ENCODE measurements around the gene PGLYRP4. TPM values are rescaled to one million over a fixed set of nuclear protein-coding genes. Genes with fewer than 3 reads are reported as not detected.

The PGLYRP4 gene
- total and polyA plus RNA-seq, 7 donors = not detected

DNA sequence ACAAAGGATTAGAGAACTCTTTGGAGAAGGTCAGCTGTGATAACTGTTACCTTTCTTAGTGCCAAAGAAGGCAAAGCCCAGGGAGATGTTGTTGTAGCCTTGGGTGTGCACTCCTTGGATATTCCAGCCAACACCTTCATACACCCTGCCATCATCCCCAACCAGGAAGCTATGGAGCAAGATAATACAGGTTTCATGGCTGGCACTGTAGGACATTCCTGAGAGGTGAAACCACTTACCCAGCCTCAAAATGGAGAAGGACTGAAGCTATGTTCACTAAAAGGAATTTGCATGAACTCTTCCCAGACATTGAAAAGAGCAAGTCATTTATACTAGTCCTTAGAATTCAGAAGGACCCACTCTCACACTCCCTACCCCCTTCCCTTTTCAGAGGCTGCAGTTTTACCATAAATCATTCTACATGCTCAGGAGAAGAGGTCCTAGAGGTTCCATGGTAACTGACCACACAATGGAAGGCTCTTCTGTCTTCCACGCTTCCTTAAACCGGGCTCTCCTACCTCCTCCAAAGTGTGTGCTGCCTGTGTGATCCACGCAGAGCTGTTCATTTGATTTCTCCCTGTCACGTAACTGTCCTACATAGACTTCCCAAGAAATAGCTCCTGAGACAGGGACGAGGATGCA is 5.5 kb downstream of the PGLYRP4 start:
- TF ChIP-seq CTCF (IDR thresholded peaks at IDR 0.05) = no peak
- Histone ChIP-seq H3K4me1 (no peaks in the 10 kb centered on the region), H3K36me3 (ENCODE audit: insufficient read depth in 1 of 2, low read depth in 1 of 2) (no peaks in the 10 kb centered on the region), H3K4me3 (no peak overlapping the region), H3K27ac (no peak overlapping the region), H3K9me3 (no peaks in the 10 kb centered on the region), H3K27me3 (ENCODE audit: insufficient read depth in 3 of 3, low read length in 2 of 3) (peaks cover 0 to 40% (median 0%) of the 10 kb centered on the region in 3 donors)
- 37 to 51% (median 42%) methylated on average over 5 of the region's 5 CpGs for WGBS, 3 donors
- ATAC-seq (no peak), DNase-seq (no peak)
- intact Hi-C loops (cut with DNase I) = no loop called here

DNA sequence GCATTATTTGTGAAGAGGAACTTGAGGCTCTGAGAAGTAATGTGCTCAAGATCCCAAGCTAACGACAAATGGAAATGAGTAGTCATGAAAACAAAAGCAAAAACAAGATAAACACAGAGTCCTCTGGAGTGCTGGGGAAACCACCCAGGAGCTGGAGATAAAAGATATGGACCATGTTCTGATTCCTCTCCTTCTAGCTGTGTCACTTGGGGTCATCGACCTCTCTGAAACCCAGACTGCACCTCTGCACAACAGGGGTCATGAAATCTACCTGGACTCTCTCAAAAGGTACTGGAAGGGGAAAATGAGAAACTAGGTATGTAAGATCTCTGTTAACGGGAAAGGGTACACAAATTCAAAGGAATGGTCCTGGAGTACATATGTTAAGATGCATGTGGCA is 6.5 kb downstream of the PGLYRP4 start:
- no peak for TF ChIP-seq CTCF (IDR thresholded peaks at IDR 0.05)
- no peaks in the 10 kb centered on the region for H3K36me3 ChIP-seq (ENCODE audit: insufficient read depth in 1 of 2, low read depth in 1 of 2)
- ATAC-seq (no peak), DNase-seq (no peak)
- H3K27me3 ChIP-seq (ENCODE audit: insufficient read depth in 3 of 3, low read length in 2 of 3) = peaks cover 0 to 43% (median 0%) of the 10 kb centered on the region in 3 donors
- H3K27ac ChIP-seq = no peak overlapping the region
- intact Hi-C loops (cut with DNase I) = no loop called here
- WGBS, 3 donors = 67 to 84% (median 67%) methylated on average over 3 of the region's 3 CpGs
- no peaks in the 10 kb centered on the region for H3K4me1 ChIP-seq
- H3K4me3 ChIP-seq = no peak overlapping the region
- H3K9me3 ChIP-seq = no peaks in the 10 kb centered on the region

DNA sequence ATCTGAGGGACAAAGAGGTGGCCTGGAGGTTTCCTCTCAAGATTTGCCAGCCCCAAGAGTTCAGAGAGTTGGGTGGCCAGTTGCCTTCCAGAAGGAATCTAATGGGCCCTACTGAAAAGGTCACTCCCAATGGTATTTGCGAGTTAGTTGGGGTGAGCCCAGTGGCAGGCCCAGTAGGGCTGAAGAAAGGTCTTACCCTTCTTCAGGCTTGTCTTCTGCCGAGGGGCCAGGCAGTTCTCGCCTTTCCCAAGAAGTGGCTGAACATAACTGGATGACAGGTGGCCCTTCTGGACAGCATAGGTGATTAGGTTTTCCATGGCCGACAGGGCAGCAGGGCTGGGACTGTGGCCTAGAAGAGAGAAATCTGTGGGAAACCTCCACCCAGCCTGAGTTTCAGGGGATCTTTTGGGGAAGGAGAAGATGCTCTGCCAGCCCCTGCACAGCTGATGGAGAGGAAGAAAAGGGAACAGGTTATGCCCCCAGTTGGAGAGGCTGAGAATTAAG is 7.2 kb downstream of the PGLYRP4 start:
- TF ChIP-seq CTCF (IDR thresholded peaks at IDR 0.05) = no peak
- ATAC-seq (no peak), DNase-seq (no peak)
- Histone ChIP-seq H3K9me3 (no peaks in the 10 kb centered on the region), H3K4me3 (no peak overlapping the region), H3K27me3 (ENCODE audit: insufficient read depth in 3 of 3, low read length in 2 of 3) (peaks cover 0 to 39% (median 0%) of the 10 kb centered on the region in 3 donors), H3K27ac (no peak overlapping the region), H3K36me3 (ENCODE audit: insufficient read depth in 1 of 2, low read depth in 1 of 2) (no peaks in the 10 kb centered on the region), H3K4me1 (no peaks in the 10 kb centered on the region)
- intact Hi-C loops (cut with DNase I) = no loop called here
- WGBS, 3 donors = 80 to 87% (median 87%) methylated on average over 4 of the region's 4 CpGs

DNA sequence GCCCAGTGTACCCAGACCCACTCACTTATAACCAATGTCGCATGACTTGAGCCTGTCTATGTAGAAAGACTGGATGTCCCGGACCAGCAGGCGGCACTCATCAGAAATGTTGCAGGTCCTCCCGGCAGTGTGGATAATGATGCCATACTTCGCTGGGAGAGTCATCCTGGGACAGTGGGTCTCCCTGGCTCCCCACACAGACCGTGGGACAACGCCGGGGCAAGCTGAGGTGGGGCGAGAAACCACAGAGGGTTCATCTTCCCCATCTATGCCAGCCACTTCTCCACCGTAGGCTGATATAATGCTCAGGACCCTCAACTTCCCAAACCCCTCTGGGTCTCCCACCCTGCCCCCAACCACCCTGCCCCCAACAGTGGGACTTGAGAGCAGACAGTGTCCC is 8.3 kb downstream of the PGLYRP4 start:
- H3K27ac ChIP-seq = no peak overlapping the region
- peaks cover 0 to 27% (median 0%) of the 10 kb centered on the region in 3 donors for H3K27me3 ChIP-seq (ENCODE audit: insufficient read depth in 3 of 3, low read length in 2 of 3)
- no peaks in the 10 kb centered on the region for H3K36me3 ChIP-seq (ENCODE audit: insufficient read depth in 1 of 2, low read depth in 1 of 2)
- H3K4me1 ChIP-seq = no peaks in the 10 kb centered on the region
- ATAC-seq (no peak), DNase-seq (no peak)
- intact Hi-C loops (cut with DNase I) = no loop called here
- no peak for TF ChIP-seq CTCF (IDR thresholded peaks at IDR 0.05)
- no peaks in the 10 kb centered on the region for H3K9me3 ChIP-seq
- 80 to 86% (median 84%) methylated on average over 10 of the region's 10 CpGs for WGBS, 3 donors
- H3K4me3 ChIP-seq = no peak overlapping the region

- no peak overlapping the region for H3K4me3 ChIP-seq
- DNase-seq (no peak), ATAC-seq (no peak)
- WGBS, 3 donors = 70 to 74% (median 73%) methylated on average over 6 of the region's 6 CpGs
- no peak overlapping the region for H3K27ac ChIP-seq
- no peaks in the 10 kb centered on the region for H3K4me1 ChIP-seq
- no peaks in the 10 kb centered on the region for H3K36me3 ChIP-seq (ENCODE audit: insufficient read depth in 1 of 2, low read depth in 1 of 2)
- no peaks in the 10 kb centered on the region for H3K9me3 ChIP-seq
- no peak for TF ChIP-seq CTCF (IDR thresholded peaks at IDR 0.05)
- peaks cover 0 to 24% (median 0%) of the 10 kb centered on the region in 3 donors for H3K27me3 ChIP-seq (ENCODE audit: insufficient read depth in 3 of 3, low read length in 2 of 3)
- intact Hi-C loops (cut with DNase I) = no loop called here
Observed at GRCh38 chr1:153339802-153340201, 8.8 kb downstream of the PGLYRP4 start.
